IPS-15b (cell line): ENCODE results near the gene CPA3.

Experiments
- H3K27me3 ChIP-seq: one replicate; pipeline ENCODE4 v1.6.1; 2013; ENCODE audit warnings: low read length; ENCODE audit not compliant: control insufficient read depth, insufficient read depth
- H3K36me3 ChIP-seq: one replicate; pipeline ENCODE4 v1.6.1; 2013; ENCODE audit warnings: low read length; ENCODE audit not compliant: control insufficient read depth, insufficient read depth
- H3K4me1 ChIP-seq: one replicate; pipeline ENCODE4 v1.6.1; 2013; ENCODE audit warnings: mild to moderate bottlenecking, low read length; ENCODE audit not compliant: control insufficient read depth, insufficient read depth
- H3K4me3 ChIP-seq: one replicate; pipeline ENCODE4 v1.5.1; 2013; ENCODE audit warnings: low read depth, low read length
- H3K9ac ChIP-seq: one replicate; pipeline ENCODE4 v1.6.1; 2013; ENCODE audit warnings: low read depth, mild to moderate bottlenecking, low read length
- H3K9me3 ChIP-seq: one replicate; pipeline ENCODE4 v1.6.1; 2013; ENCODE audit warnings: mild to moderate bottlenecking, low read length; ENCODE audit not compliant: control insufficient read depth, insufficient read depth

Gene CPA3

DNA sequence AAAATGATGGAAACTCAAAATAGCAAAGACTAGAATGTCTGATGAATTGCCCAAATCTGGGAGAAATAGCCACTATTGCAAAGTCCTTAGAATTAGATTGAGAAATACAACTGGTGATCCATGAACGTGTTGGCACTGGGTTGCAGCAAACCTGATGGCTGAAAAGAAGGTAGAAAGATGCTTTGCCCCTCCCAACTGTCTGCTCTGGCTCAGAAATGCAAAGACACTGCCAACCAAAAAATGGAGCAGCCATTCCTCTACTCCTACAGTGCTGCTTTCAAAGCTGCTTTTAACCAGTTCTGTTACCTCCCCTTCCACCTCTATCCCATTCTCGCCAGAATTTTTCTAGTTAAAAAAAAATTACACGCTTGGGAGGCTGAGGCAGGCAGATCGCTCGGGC lies 60.7 kb downstream of the CPA3 start:
- H3K27me3 ChIP-seq, result no peaks in the 10 kb centered on the region
- H3K9me3 ChIP-seq, result no peaks in the 10 kb centered on the region
- no peak overlapping the region for H3K4me3 ChIP-seq
- H3K36me3 ChIP-seq, result no peaks in the 10 kb centered on the region
- H3K9ac ChIP-seq, result no peak overlapping the region
- no peaks in the 10 kb centered on the region for H3K4me1 ChIP-seq

DNA sequence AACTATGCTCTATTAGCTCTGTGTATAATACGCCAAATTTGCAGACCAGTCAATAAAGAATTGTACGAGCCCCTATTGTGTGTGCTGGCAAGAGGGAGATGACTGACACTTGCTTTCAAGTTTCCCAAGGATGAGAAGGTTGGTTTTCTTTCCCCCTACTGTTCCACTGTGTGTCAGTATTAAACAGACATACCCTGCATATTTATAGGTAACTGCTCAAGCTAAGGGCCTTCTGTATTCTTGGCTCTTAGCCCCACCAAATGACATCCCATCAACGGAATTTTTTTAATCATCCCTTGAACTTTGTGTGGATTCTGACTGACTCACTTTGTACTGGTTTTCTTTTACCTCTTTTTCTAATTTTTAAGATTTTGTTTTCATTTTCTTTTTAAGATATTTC lies 65.7 kb downstream of the CPA3 start:
- no peaks in the 10 kb centered on the region for H3K4me1 ChIP-seq
- no peaks in the 10 kb centered on the region for H3K36me3 ChIP-seq
- no peak overlapping the region for H3K9ac ChIP-seq
- H3K27me3 ChIP-seq, result no peaks in the 10 kb centered on the region
- H3K9me3 ChIP-seq, result no peaks in the 10 kb centered on the region
- H3K4me3 ChIP-seq, result no peak overlapping the region

DNA sequence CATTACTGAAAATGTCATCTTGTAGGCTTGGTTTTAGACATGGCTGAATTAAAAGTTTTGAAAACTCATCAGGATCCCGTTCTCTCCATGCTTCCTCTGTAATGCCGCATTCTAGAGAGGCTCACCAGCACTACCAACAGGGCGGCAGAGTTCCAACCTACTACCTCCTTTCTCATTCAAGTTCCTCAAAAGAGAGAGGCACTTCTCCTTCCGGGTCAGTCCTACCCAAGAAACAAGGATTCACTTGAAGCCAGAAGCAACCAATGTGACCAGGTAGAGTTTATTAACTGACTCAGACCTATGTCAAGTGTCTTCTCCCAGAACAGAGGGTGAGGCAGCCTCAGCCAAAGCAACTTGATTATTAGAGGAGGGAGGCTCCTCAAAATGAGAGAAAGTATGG lies 66.5 kb downstream of the CPA3 start:
- H3K9ac ChIP-seq, result no peak overlapping the region
- H3K9me3 ChIP-seq, result no peaks in the 10 kb centered on the region
- H3K27me3 ChIP-seq, result no peaks in the 10 kb centered on the region
- H3K4me1 ChIP-seq, result no peaks in the 10 kb centered on the region
- no peak overlapping the region for H3K4me3 ChIP-seq
- H3K36me3 ChIP-seq, result no peaks in the 10 kb centered on the region

DNA sequence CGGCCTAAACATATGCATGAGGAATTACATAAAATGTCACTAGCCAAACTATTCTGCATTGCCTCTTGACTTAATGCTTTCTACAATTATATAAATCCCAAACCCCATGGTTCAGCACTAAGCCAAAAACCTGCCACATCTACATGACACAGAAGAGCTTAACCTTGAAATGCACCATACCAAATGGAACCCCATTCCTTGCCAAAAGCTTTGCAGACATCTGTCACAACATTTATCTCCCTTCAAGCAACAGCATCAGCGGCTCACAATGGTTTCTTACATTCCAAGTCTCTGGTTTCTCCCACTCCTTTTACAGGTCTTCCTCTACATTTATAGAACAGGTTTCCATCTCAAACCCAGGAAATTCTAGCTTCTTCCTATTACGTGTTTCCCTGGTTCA lies 67.9 kb downstream of the CPA3 start:
- Histone ChIP-seq H3K36me3 (no peaks in the 10 kb centered on the region), H3K9ac (no peak overlapping the region), H3K9me3 (no peaks in the 10 kb centered on the region), H3K27me3 (no peaks in the 10 kb centered on the region), H3K4me1 (no peaks in the 10 kb centered on the region), H3K4me3 (no peak overlapping the region)

DNA sequence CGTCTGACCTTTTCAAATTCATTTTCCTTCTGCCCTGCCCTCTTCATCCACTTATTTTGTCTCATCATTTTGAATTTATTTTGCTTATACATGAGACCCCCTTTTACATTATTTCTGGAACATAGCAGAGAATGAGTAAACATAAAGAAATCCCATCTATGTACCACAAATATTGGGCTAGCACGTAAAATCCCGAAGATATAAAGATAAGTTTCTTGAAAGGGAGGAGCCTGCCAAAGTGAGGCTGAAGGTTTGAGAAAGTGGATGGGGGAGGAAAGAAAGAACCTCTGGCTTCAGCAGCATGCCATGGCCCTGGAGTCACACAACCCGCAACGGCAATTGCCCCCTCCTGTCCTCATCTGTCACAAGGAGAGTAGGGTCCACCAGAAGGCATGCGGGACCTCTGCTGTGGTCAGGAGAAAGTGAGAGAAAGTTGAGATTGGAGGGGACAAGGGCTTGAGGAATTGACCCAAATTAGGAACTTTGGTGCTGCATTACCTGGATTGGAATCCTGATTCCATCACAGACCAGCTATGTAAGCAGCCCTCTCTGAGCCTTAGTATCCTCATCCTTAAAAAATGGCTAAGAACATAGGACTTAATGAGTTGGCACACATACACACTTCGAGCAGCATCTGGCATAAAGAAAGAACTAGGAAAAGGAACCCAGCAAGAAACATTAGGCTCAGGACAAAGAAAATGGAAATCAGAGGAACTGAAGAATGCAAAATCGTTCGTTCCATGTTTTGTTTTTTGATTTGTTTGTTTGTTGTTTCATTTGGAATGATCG lies 72.6 kb downstream of the CPA3 start:
- Histone ChIP-seq H3K36me3 (no peaks in the 10 kb centered on the region), H3K4me3 (no peak overlapping the region), H3K9ac (no peak overlapping the region), H3K9me3 (no peaks in the 10 kb centered on the region), H3K4me1 (no peaks in the 10 kb centered on the region), H3K27me3 (no peaks in the 10 kb centered on the region)

DNA sequence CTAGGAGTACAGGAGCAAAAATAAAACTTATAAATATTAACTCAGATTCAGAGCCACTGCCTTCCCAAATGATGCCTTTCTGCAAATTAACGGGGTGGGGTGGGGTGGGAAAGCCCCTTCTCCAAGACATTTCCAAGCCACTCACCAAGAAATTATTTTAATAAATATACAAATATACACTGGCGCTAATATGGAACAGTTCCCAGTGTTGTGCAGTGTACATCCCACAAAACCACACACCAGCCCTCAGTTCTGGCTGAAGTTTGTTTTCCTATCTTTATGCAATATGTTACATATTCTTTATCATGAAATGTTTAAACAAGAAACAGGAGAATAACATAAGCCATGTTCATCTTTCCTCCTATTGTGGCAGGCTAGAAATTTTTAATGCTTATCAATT lies 73.2 kb downstream of the CPA3 start:
- H3K27me3 ChIP-seq, result no peaks in the 10 kb centered on the region
- no peaks in the 10 kb centered on the region for H3K4me1 ChIP-seq
- no peak overlapping the region for H3K4me3 ChIP-seq
- H3K36me3 ChIP-seq, result no peaks in the 10 kb centered on the region
- H3K9me3 ChIP-seq, result no peaks in the 10 kb centered on the region
- H3K9ac ChIP-seq, result no peak overlapping the region

DNA sequence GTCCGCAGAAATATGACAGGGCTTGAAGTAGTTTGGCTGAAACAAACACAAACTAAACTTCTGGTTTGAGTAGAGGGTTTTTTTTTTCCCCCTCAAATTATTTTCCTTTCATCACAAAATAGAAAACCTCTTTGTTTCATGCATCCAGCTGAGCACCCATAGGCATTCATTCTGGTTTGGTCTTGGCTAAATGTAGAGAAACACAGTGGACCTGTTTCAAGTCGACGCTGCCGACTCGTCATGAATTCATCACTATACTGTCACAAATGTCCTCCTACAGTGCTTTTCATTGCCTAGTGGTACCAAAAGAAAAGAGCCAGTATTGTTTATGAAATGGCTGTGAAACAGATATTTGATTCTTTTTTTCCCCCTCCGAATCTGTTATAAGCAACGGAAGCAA lies 73.8 kb downstream of the CPA3 start:
- H3K27me3 ChIP-seq, result no peaks in the 10 kb centered on the region
- no peak overlapping the region for H3K4me3 ChIP-seq
- no peaks in the 10 kb centered on the region for H3K4me1 ChIP-seq
- no peaks in the 10 kb centered on the region for H3K36me3 ChIP-seq
- no peaks in the 10 kb centered on the region for H3K9me3 ChIP-seq
- no peak overlapping the region for H3K9ac ChIP-seq

DNA sequence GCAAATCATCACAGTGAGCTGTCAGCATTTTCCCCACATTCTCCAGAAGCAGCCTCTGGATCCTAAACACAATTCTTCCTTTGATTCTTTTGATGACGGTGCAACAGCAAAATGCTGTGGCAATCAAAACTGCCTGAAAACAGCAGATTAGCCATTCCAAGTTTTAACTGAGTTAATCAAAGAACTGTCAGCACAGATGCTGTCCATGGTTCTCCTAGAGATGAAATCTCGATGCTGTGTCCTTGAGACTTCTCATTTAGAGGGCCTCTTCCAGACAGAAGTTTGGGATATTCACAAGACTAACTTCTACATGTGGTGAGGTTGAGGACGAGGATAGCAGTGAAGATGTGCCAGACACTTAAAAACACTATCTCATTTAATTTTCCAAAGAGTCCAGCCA lies 75.9 kb downstream of the CPA3 start:
- H3K4me3 ChIP-seq, result no peak overlapping the region
- no peaks in the 10 kb centered on the region for H3K9me3 ChIP-seq
- H3K9ac ChIP-seq, result no peak overlapping the region
- no peaks in the 10 kb centered on the region for H3K4me1 ChIP-seq
- H3K36me3 ChIP-seq, result no peaks in the 10 kb centered on the region
- no peaks in the 10 kb centered on the region for H3K27me3 ChIP-seq

DNA sequence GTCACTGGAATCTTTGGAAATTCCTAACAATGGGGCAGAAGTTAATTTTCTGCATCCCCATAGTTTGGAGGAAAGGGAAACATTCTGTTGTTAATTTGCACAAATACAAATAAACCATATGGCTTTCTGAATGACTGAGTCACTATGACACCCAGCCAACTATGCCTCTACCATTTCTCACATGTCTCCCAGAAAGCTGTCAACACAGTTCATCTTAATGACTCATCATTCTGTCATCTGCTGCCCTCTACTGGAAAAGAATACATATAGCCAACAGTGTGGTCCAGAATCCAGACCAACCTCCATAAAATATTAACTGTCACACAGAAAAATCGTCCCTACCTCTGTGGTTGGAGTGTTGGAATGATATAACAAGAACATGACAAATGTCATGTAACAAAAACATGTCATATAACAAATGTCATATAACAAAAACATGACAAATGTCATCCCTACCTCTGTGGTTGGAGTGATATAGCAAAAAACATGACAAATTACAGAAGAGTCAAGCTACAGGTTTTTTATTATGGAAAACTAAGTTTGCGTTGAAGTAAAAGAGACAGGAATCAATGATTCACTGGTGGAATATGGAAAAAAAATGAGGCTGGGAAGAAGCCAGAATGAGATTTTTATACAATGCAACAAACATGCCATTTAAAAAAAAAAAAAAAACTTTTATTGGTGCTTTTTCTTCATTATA lies 78.6 kb downstream of the CPA3 start:
- Histone ChIP-seq H3K27me3 (no peaks in the 10 kb centered on the region), H3K9ac (no peak overlapping the region), H3K36me3 (no peaks in the 10 kb centered on the region)

DNA sequence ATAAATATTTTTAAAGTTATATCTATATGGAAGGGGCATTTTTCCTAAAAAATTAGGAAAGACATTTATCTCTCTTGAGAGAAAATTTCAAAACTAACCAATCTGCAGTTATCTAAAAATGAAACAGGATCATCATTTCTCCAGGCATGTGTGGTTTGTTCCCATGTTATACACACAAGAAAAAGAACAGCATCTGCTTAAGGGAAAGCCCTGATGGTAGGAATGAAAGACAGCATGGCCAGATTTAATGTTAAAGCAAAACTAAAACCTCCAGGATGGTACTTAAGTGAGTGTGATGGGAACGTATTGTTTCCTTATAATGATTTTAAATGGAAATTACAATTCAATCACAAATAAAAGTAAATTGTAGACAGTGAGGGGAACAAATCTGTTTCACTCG lies 80.0 kb downstream of the CPA3 start:
- no peaks in the 10 kb centered on the region for H3K27me3 ChIP-seq
- H3K9me3 ChIP-seq, result no peaks in the 10 kb centered on the region
- H3K36me3 ChIP-seq, result no peaks in the 10 kb centered on the region
- H3K4me1 ChIP-seq, result no peaks in the 10 kb centered on the region
- no peak overlapping the region for H3K4me3 ChIP-seq
- H3K9ac ChIP-seq, result no peak overlapping the region

More for the DNA sequence above, 78.6 kb downstream of the CPA3 start:
- no peaks in the 10 kb centered on the region for H3K9me3 ChIP-seq
- H3K4me3 ChIP-seq, result no peak overlapping the region
- no peaks in the 10 kb centered on the region for H3K4me1 ChIP-seq
